GM23338 (cell line): ENCODE results near the gene ZCCHC24. TPM values are rescaled to one million over a fixed set of nuclear protein-coding genes. Genes with fewer than 3 reads are reported as not detected.

Source experiments
- ATAC-seq: fragments of 200-7000 bp; cut with Tn5 transposase; 3 replicates; pipeline ENCODE4 v1.9.1; 2020
- DNase-seq: peaks from one replicate; pipeline ENCODE4 v3.0.0-alpha.2; 2015; ENCODE audit warnings: low spot score
- H2AFZ ChIP-seq: fragments of 200-600 bp; sonication (generic); 2 replicates; pipeline ENCODE4 v1.8.0; 2016; ENCODE audit warnings: antibody characterized with exemption, mild to moderate bottlenecking, moderate library complexity
- H3F3A ChIP-seq: fragments of 200-600 bp; sonication (generic); replicated peaks from 2 replicates; pipeline ENCODE4 v1.8.0; 2017; ENCODE audit warnings: antibody characterized with exemption, mixed run types, low read depth
- H3K27ac ChIP-seq: fragments of 200-600 bp; sonication (generic); 2 replicates; pipeline ENCODE4 v1.6.1; 2016; ENCODE audit warnings: low read depth
- H3K27me3 ChIP-seq: fragments of 200-600 bp; sonication (generic); 2 replicates; pipeline ENCODE4 v1.8.0; 2016; ENCODE audit warnings: mild to moderate bottlenecking, mixed run types, moderate library complexity; ENCODE audit not compliant: insufficient read depth
- H3K36me3 ChIP-seq: fragments of 200-600 bp; sonication (generic); 2 replicates; pipeline ENCODE4 v1.8.0; 2016; ENCODE audit warnings: mild to moderate bottlenecking; ENCODE audit not compliant: insufficient read depth
- H3K4me1 ChIP-seq: fragments of 200-600 bp; sonication (generic); 2 replicates; pipeline ENCODE4 v1.8.0; 2016; ENCODE audit warnings: mild to moderate bottlenecking, moderate library complexity; ENCODE audit not compliant: insufficient read depth
- H3K4me2 ChIP-seq: fragments of 200-600 bp; sonication (generic); 2 replicates; pipeline ENCODE4 v1.7.1; 2017; ENCODE audit warnings: mixed run types
- H3K4me3 ChIP-seq: fragments of 200-600 bp; sonication (generic); 2 replicates; pipeline ENCODE4 v1.6.1; 2016; ENCODE audit warnings: mixed run types
- H3K79me2 ChIP-seq: fragments of 200-600 bp; sonication (generic); replicated peaks from 2 replicates; pipeline ENCODE4 v1.8.0; 2017; ENCODE audit warnings: mild to moderate bottlenecking; ENCODE audit not compliant: insufficient read depth
- H3K9me2 ChIP-seq: fragments of 200-600 bp; sonication (generic); 2 replicates; pipeline ENCODE4 v1.8.0; 2017; ENCODE audit not compliant: insufficient read depth
- H4K20me1 ChIP-seq: fragments of 200-600 bp; sonication (generic); replicated peaks from 2 replicates; pipeline ENCODE4 v1.8.0; 2017; ENCODE audit warnings: mild to moderate bottlenecking; ENCODE audit not compliant: insufficient read depth
- H3K27ac Mint-ChIP-seq: 2 replicates; pipeline ENCODE4 v1.8.0; 2020; ENCODE audit warnings: inconsistent platforms, mild to moderate bottlenecking, moderate library complexity, mixed read lengths
- H3K27me3 Mint-ChIP-seq: 3 replicates; pipeline ENCODE4 v1.8.0; 2022; ENCODE audit warnings: low read depth, mild to moderate bottlenecking, moderate library complexity, mixed read lengths, inconsistent platforms; ENCODE audit not compliant: insufficient read depth, poor library complexity
- H3K36me3 Mint-ChIP-seq: 3 replicates; pipeline ENCODE4 v1.8.0; 2021; ENCODE audit warnings: low read depth, mild to moderate bottlenecking, inconsistent platforms, moderate library complexity, mixed read lengths
- H3K4me1 Mint-ChIP-seq: 3 replicates; pipeline ENCODE4 v1.8.0; 2020; ENCODE audit warnings: mild to moderate bottlenecking, inconsistent platforms, mixed read lengths
- H3K4me3 Mint-ChIP-seq: 3 replicates; pipeline ENCODE4 v1.8.0; 2021; ENCODE audit warnings: moderate library complexity, mild to moderate bottlenecking, inconsistent platforms, mixed read lengths
- H3K9me3 Mint-ChIP-seq: 3 replicates; pipeline ENCODE4 v1.8.0; 2020; ENCODE audit warnings: moderate library complexity, mild to moderate bottlenecking, inconsistent platforms, mixed read lengths
- CREB1 ChIP-seq: fragments of 250-450 bp; sonication (Bioruptor Pico); IDR thresholded peaks from 2 replicates; pipeline ENCODE4 v1.5.0; 2020; ENCODE audit warnings: low read depth, mild to moderate bottlenecking, moderate library complexity
- CTCF ChIP-seq, 2 experiments: fragments of 200-600 bp in 1 of 2; sonication (generic) in 1 of 2; conservative IDR thresholded peaks; 2 replicates each; pipeline versions ENCODE4 v1.5.1 to v1.6.1; 2016 to 2017; ENCODE audit warnings: antibody characterized with exemption in 2 of 2, low read depth in 2 of 2, mild to moderate bottlenecking in 2 of 2, moderate library complexity in 1 of 2
- EZH2 ChIP-seq: fragments of 200-600 bp; sonication (generic); IDR thresholded peaks from one replicate; pipeline ENCODE4 v1.8.0; 2017; ENCODE audit warnings: antibody characterized with exemption, mild to moderate bottlenecking, low read depth; ENCODE audit not compliant: unreplicated experiment
- EZH2phosphoT487 ChIP-seq: fragments of 200-600 bp; sonication (generic); IDR thresholded peaks from one replicate; pipeline ENCODE4 v1.8.1; 2018; ENCODE audit warnings: antibody characterized with exemption; ENCODE audit not compliant: unreplicated experiment
- JUNB ChIP-seq: IDR thresholded peaks from one replicate; pipeline ENCODE4 v1.6.1; 2016; ENCODE audit warnings: antibody characterized with exemption; ENCODE audit not compliant: unreplicated experiment
- NANOG ChIP-seq: IDR thresholded peaks from 2 replicates; pipeline ENCODE4 v1.6.1; 2016; ENCODE audit warnings: antibody characterized with exemption, borderline replicate concordance
- POLR2AphosphoS5 ChIP-seq: IDR thresholded peaks from 2 replicates; pipeline ENCODE4 v1.6.1; 2016; ENCODE audit warnings: antibody characterized with exemption, low read depth
- REST ChIP-seq: IDR thresholded peaks from one replicate; pipeline ENCODE4 v1.6.1; 2018; ENCODE audit warnings: antibody characterized with exemption; ENCODE audit not compliant: unreplicated experiment
- STAT1 ChIP-seq: IDR thresholded peaks from one replicate; pipeline ENCODE4 v1.6.1; 2016; ENCODE audit warnings: antibody characterized with exemption; ENCODE audit not compliant: unreplicated experiment
- ZNF114 ChIP-seq: fragments of 250-450 bp; sonication (Bioruptor Pico); IDR thresholded peaks from 2 replicates; pipeline ENCODE4 v1.5.0; 2020; ENCODE audit warnings: mild to moderate bottlenecking, moderate library complexity
- ZNF331 ChIP-seq: fragments of 250-450 bp; sonication (Bioruptor Pico); IDR thresholded peaks from 2 replicates; pipeline ENCODE4 v1.5.0; 2020; ENCODE audit warnings: low read depth, mild to moderate bottlenecking, moderate library complexity
- ZNF462 ChIP-seq: fragments of 250-450 bp; sonication (Bioruptor Pico); IDR thresholded peaks from 2 replicates; pipeline ENCODE4 v1.5.0; 2020; ENCODE audit warnings: mild to moderate bottlenecking, moderate library complexity
- polyA plus RNA-seq: library from polyadenylated mRNA; unstranded; fragments of >200 nt; fragmentation: Nextera tagmentation; extraction: Ambion mirVana; gene quantifications from 2 replicates; pipeline ENCODE4 v1.2.1, GENCODE V29; 2016
- total RNA-seq: library from RNA; depleted of rRNA; stranded (reverse); fragments of >200 nt; shearing (Covaris generic); gene quantifications from 2 replicates; pipeline ENCODE4 v1.2.3, GENCODE V29; 2014
- TF ChIP-seq, protein P1 (sequence below): IDR thresholded peaks from 2 replicates; pipeline ENCODE4 v1.6.1; 2016; ENCODE audit warnings: antibody characterized with exemption

ZCCHC24 gene
- total and polyA plus RNA-seq, 2 experiments from 2014 or later = 2.0 to 10.1 TPM

GRCh38 chr10:79453392-79453791 is 8.0 kb upstream of the ZCCHC24 start:
- Histone ChIP-seq H3K27me3 (0 out of 2 replicates have a peak, but pooled peaks cover under 1% of the 10 kb centered on the region), H3K9me2 (no peaks in the 10 kb centered on the region), H3K4me2 (no peak overlapping the region), H3K4me3 (no peak overlapping the region), H4K20me1 (no peaks in the 10 kb centered on the region), H2AFZ (no peak overlapping the region), H3K27ac (no peak overlapping the region), H3K36me3 (no peaks in the 10 kb centered on the region), H3K4me1 (peaks cover 12% of the 10 kb centered on the region), H3F3A (no peaks in the 10 kb centered on the region), H3K79me2 (no peaks in the 10 kb centered on the region)
- Mint-ChIP-seq H3K9me3 (peaks cover 8% of the 10 kb centered on the region; the same call in 2 of the 3 replicates), H3K27ac (no peak overlapping the region), H3K4me3 (no peak overlapping the region), H3K36me3 (no peaks in the 10 kb centered on the region; the same call in 2 of the 3 replicates), H3K4me1 (peaks cover 13% of the 10 kb centered on the region), H3K27me3 (peaks cover 10% of the 10 kb centered on the region)
- ATAC-seq (no peak), DNase-seq (no peak)
- TF ChIP-seq EZH2 (no peak), ZNF114 (CRISPR knock-in tag) (no peak), ZNF331 (CRISPR knock-in tag) (no peak), JUNB (no peak), REST (no peak), STAT1 (no peak), EZH2phosphoT487 (no peak), ZNF462 (CRISPR knock-in tag) (no peak), NANOG (no peak), CREB1 (CRISPR knock-in tag) (no peak), POLR2AphosphoS5 (no peak), CTCF (conservative IDR thresholded peaks at IDR 0.05; ENCODE audit: low read depth in 2 of 2) (no peak)
- TF ChIP-seq, protein P1, sequence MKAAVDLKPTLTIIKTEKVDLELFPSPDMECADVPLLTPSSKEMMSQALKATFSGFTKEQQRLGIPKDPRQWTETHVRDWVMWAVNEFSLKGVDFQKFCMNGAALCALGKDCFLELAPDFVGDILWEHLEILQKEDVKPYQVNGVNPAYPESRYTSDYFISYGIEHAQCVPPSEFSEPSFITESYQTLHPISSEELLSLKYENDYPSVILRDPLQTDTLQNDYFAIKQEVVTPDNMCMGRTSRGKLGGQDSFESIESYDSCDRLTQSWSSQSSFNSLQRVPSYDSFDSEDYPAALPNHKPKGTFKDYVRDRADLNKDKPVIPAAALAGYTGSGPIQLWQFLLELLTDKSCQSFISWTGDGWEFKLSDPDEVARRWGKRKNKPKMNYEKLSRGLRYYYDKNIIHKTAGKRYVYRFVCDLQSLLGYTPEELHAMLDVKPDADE = no peak
